Left lung (tissue), 10 donors: ENCODE results near the gene DIO3. TPM values are rescaled to one million over a fixed set of nuclear protein-coding genes. Genes with fewer than 3 reads are reported as not detected.

Experiments used
- ATAC-seq: fragments of 200-7000 bp; cut with Tn5 transposase; one replicate; pipeline ENCODE4 v1.9.1; 2020; ENCODE audit warnings: moderate library complexity
- DNase-seq, 4 donors: peaks; one replicate each; pipeline ENCODE4 v3.0.0-alpha.2; 2013 to 2020
- H3K27ac ChIP-seq, 2 donors: fragments of 200-600 bp; sonication (generic) in 1 of 2; one replicate each; pipeline versions ENCODE4 v1.5.0 to v1.8.0; 2020 to 2021
- H3K27me3 ChIP-seq, 2 donors: fragments of 200-600 bp; sonication (generic) in 1 of 2; one replicate each; pipeline versions ENCODE4 v1.5.0 to v1.8.0; 2020 to 2021
- H3K36me3 ChIP-seq, 2 donors: fragments of 200-600 bp; sonication (generic) in 1 of 2; one replicate each; pipeline versions ENCODE4 v1.5.0 to v1.8.0; 2020 to 2021
- H3K4me1 ChIP-seq, 2 donors: fragments of 200-600 bp; one replicate each; pipeline ENCODE4 v1.8.0; 2021
- H3K4me3 ChIP-seq, 2 donors: fragments of 200-600 bp; sonication (generic) in 1 of 2; one replicate each; pipeline versions ENCODE4 v1.5.0 to v1.8.0; 2020 to 2021; ENCODE audit warnings: mild to moderate bottlenecking in 1 of 2
- H3K9me3 ChIP-seq, 2 donors: fragments of 200-600 bp; sonication (generic) in 1 of 2; one replicate each; pipeline versions ENCODE4 v1.5.0 to v1.8.0; 2020 to 2021
- intact Hi-C, 2 donors: fragments of 100-400 bp; cut with DNase I; formaldehyde crosslinking; loops; one replicate each; pipeline versions ENCODE4 v1.11.2 to v1.14.2; 2022
- polyA plus RNA-seq, 6 donors: library from polyadenylated mRNA; unstranded; fragments of 120-200 nt; gene quantifications; one replicate each; pipeline ENCODE4 v1.2.1, GENCODE V29; 2013; ENCODE audit not compliant: insufficient read length in 6 of 6
- total RNA-seq, 2 donors: library from RNA; stranded (reverse); fragmentation: NEBNext Ultra II Directional; extraction: Animal tissue kit (Norgen Biotek cat#: 25700); gene quantifications; one replicate each; pipeline ENCODE4 v1.2.1, GENCODE V29; 2021
- TF ChIP-seq, protein P1 (sequence below), 2 donors: fragments of 200-600 bp; sonication (generic) in 1 of 2; IDR thresholded peaks; one replicate each; pipeline versions ENCODE4 v1.5.0 to v1.8.0; 2021; ENCODE audit warnings: antibody characterized with exemption in 2 of 2
- donor health status: DM: no; HTN: yes; CAD: no.
- donor health status: DM: no; HTN: no; CAD: no.

Gene DIO3
- total and polyA plus RNA-seq, 8 donors, result 0.16 to 0.84 (median 0.36) TPM

DNA sequence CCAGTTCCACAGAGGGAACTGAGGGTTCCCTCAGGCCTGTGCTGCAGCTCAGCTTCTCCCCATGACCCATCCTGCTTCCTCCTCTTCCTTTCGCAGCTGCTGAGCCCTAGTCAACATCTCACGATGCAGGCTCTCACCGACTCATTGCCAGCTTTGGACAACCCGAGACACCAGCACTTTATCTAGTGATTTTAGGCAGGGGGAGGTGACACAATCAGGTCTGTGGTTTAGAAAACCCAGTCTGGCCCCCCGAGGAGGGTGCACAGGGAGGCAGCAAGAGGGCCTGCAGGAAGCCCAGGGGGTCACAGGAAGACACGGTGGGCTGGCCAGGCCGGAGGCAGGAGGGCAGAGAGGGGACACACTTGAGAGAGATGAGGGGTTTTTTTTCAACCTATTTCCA is 35.4 kb downstream of the DIO3 start:
- peaks cover 0 to 8% of the 10 kb centered on the region in 2 donors for H3K4me1 ChIP-seq
- no peak overlapping the region for H3K27ac ChIP-seq
- H3K9me3 ChIP-seq, result no peaks in the 10 kb centered on the region
- ATAC-seq (no peak), DNase-seq (peak in 1 of 4 donors; percentile 60)
- H3K36me3 ChIP-seq, result no peaks in the 10 kb centered on the region
- intact Hi-C loops, result no loop called here
- TF ChIP-seq, protein P1, sequence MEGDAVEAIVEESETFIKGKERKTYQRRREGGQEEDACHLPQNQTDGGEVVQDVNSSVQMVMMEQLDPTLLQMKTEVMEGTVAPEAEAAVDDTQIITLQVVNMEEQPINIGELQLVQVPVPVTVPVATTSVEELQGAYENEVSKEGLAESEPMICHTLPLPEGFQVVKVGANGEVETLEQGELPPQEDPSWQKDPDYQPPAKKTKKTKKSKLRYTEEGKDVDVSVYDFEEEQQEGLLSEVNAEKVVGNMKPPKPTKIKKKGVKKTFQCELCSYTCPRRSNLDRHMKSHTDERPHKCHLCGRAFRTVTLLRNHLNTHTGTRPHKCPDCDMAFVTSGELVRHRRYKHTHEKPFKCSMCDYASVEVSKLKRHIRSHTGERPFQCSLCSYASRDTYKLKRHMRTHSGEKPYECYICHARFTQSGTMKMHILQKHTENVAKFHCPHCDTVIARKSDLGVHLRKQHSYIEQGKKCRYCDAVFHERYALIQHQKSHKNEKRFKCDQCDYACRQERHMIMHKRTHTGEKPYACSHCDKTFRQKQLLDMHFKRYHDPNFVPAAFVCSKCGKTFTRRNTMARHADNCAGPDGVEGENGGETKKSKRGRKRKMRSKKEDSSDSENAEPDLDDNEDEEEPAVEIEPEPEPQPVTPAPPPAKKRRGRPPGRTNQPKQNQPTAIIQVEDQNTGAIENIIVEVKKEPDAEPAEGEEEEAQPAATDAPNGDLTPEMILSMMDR (IDR thresholded peaks at IDR 0.05), result no peak
- H3K4me3 ChIP-seq, result no peak overlapping the region
- H3K27me3 ChIP-seq, result no peaks in the 10 kb centered on the region

DNA sequence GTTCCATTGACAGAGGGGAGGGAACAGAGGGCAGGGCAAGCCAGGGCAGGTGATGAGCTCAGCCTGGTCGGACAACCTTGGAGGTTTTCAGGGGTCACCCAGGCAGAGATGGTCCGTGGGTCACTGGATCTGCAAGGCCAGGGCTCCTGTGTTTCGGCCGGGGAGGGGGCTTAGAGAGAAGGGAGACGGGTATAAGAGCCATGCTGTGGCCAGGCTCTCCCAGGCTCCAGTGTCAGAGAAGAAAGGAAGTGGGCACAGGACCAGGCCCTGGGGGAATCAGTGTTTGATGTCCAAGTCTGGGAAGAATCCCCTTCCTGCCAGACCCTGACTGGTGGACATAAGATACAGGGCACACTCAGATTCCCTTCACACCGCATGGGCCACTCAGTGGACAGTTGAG is 36.9 kb downstream of the DIO3 start:
- Histone ChIP-seq H3K27me3 (no peaks in the 10 kb centered on the region), H3K27ac (no peak overlapping the region), H3K36me3 (no peaks in the 10 kb centered on the region), H3K9me3 (no peaks in the 10 kb centered on the region), H3K4me3 (no peak overlapping the region), H3K4me1 (peaks cover 0 to 8% of the 10 kb centered on the region in 2 donors)
- TF ChIP-seq, protein P1 (IDR thresholded peaks at IDR 0.05), result no peak
- intact Hi-C loops, result no loop called here
- ATAC-seq (no peak), DNase-seq (peak in 1 of 4 donors; percentile 44)

DNA sequence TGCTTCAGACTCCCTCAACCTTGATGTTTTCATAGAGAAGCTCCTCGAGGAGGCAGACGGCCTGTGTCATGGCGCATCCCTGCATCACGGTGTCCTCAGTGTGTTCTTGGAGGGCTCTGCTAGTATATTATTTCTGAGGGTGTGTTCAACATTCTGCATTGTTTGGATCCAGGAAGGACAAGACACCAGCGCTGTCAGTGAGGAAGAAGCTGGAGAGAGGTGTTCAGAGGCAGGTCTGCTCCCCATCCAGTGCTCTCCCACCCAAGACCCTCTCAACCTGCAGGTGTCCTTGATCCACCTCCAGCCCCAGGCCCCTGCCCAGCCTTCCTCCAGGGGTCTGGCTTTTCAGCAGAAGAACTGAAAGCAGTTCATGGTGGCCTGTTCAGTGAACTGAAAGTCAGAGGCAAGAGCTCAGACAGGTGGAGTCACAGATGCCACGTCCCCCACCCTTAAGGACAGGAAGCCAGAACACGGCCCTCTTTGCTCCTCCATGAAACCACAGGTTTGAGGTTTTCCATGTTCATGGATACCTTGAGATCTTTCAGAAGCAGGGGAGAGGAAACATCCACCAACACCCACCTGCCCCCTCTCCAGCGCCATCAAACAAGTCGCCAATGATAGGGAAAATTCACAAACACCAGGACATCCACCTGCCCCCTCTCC is 37.4 kb downstream of the DIO3 start:
- DNase-seq (peak in 1 of 4 donors; percentile 41), ATAC-seq (no peak)
- intact Hi-C loops, result no loop called here
- Histone ChIP-seq H3K4me3 (no peak overlapping the region), H3K27me3 (no peaks in the 10 kb centered on the region), H3K36me3 (no peaks in the 10 kb centered on the region), H3K4me1 (peaks cover 0 to 8% of the 10 kb centered on the region in 2 donors), H3K9me3 (no peaks in the 10 kb centered on the region), H3K27ac (no peak overlapping the region)
- TF ChIP-seq, protein P1 (IDR thresholded peaks at IDR 0.05), result no peak

DNA sequence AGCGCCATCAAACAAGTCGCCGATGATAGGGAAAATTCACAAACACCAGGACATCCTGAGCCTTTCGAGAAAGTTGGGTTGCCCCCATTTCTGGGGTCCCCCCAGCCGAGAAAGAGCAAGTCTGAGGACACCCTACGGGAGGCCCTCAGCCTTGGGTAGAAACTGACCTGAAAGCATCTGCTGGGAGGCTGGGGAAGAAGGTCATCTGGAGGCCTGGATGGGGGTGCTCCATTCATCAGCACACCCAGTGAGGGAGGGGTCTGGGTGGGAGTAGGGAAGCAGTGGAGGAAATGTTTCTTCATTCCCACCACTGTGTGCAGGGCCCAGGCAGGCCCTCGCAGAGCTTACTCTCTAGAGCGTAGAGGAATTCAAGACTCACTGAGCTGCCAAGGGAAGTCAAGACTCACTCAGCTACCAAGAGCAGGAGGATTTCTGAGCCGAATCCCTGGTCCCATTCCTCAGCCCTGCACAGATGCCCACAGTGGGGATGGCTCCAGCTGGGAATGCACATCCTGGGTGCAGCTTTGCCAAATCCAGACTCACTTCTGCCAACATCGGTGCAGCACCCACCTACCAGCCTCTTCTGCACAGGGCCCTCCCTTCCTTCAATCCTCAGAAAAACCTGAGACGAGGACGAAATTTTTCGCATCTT is 38.1 kb downstream of the DIO3 start:
- ATAC-seq, result no peak
- TF ChIP-seq, protein P1 (IDR thresholded peaks at IDR 0.05), result no peak
- intact Hi-C loops, result no loop called here

DNA sequence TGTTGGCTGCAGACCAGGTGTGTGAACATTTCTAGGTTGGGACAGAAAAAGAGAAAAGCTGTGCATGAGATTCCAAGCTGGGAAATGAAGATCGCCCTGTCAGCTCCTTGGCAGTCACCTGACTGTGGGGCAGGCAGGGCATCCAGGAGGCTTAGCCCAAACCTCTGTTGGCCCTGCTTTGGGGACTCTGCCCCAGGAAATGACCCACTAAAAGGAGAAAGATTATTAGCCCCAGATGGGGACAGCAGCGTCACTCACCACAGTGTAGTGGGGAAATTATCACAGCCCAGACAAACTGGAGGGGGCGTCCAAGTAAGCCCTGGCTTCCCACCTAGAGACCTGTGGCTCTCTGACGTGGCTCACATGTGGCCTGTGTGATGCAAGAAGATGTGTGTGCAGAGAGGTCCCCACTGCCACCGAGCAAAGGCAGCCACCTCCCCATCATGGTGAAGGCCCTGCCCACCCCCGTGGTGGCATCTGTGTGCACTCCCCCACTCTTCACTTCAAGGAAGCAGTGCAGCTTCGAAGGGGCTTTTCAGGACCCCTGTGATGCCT is 39.1 kb downstream of the DIO3 start:
- H3K4me1 ChIP-seq, result peaks cover 0 to 8% of the 10 kb centered on the region in 2 donors

More for the DNA sequence above, 38.1 kb downstream of the DIO3 start:
- Histone ChIP-seq H3K9me3 (no peaks in the 10 kb centered on the region), H3K27ac (no peak overlapping the region), H3K27me3 (no peaks in the 10 kb centered on the region), H3K36me3 (no peaks in the 10 kb centered on the region), H3K4me1 (peaks cover 0 to 8% of the 10 kb centered on the region in 2 donors), H3K4me3 (no peak overlapping the region)
- peak in 1 of 4 donors; percentile 22 for DNase-seq

More for the DNA sequence above, 39.1 kb downstream of the DIO3 start:
- H3K36me3 ChIP-seq, result no peaks in the 10 kb centered on the region
- no peak overlapping the region for H3K27ac ChIP-seq
- DNase-seq (no peak), ATAC-seq (no peak)
- peaks cover 0 to 8% of the 10 kb centered on the region in 2 donors for H3K27me3 ChIP-seq
- TF ChIP-seq, protein P1 (IDR thresholded peaks at IDR 0.05), result no peak
- intact Hi-C loops, result no loop called here
- no peaks in the 10 kb centered on the region for H3K9me3 ChIP-seq
- no peak overlapping the region for H3K4me3 ChIP-seq
